ENCODE results near the gene WDR90. TPM values are rescaled to one million over a fixed set of nuclear protein-coding genes. Genes with fewer than 3 reads are reported as not detected.
A peak's percentile ranks its signal among the peaks of the same experiment; 100 is the strongest.

The WDR90 gene
- total RNA-seq, 1 donor from 2014 or later: 33.7 TPM

GRCh38 chr16:648071-648780 lies 939 bp upstream of the WDR90 start:
- Mint-ChIP-seq H3K36me3 (ENCODE audit: low read depth) (no peaks in the 10 kb centered on the region), H3K4me1 (peaks cover 25% of the 10 kb centered on the region), H3K4me3 (peak overlapping the region; percentile 84), H3K27ac (peak overlapping the region; percentile 85), H3K9me3 (no peaks in the 10 kb centered on the region), H3K27me3 (no peaks in the 10 kb centered on the region)
- CTCF ChIA-PET: interaction anchor here (0.6 to 1.2 kb wide), 2 partner anchors 8 to 55 kb away, joined by 3 to 4 read pairs; no protein-coding TSS in a partner anchor
- ATAC-seq (ENCODE audit: low read depth) (peak; percentile 13), DNase-seq (no peak)
- intact Hi-C loops (cut with micrococcal nuclease): loop anchor here (2.0 kb wide), 1 partner anchor 21 kb away; the partner anchor contains the start of gene RHOT2
- no peak for TF ChIP-seq CTCF (IDR thresholded peaks at IDR 0.05)
- POLR2A ChIA-PET: interaction anchor here (0.5 to 4.0 kb wide), 3 partner anchors 12 to 261 kb away, joined by 5 to 13 read pairs (median 10); partner anchors contain the start of genes METTL26 and STUB1

DNA sequence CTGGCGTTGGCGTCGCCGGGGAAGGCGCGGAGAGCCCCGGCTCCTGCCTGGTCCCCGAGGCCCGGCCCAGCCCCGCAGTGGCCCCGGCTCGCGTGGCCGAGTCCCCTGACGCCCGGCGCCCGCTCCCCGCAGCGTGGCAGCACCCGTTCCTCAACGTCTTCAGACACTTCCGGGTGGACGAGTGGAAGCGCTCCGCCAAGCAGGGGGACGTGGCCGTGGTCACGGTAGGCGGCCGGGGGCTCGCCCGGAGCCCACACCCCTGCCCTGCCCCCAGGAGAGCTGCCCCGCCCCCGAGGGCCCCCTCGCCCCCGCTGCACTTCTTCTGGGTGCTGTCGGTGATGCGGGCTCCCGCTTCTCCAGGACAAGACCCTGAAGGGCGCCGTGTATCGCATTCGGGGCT lies 466 bp downstream of the WDR90 start:
- DNase-seq: no peak
- peaks cover 20% of the 10 kb centered on the region for H3K4me1 Mint-ChIP-seq
- peak; percentile 6 for ATAC-seq (ENCODE audit: low read depth)
- ChIA-PET CTCF (no interaction called here), POLR2A (interaction anchor here (0.6 to 4.0 kb wide), 7 partner anchors 10 to 1610 kb away, joined by 3 to 13 read pairs (median 4); partner anchors contain the start of gene STUB1)
- H3K27ac Mint-ChIP-seq: no peak overlapping the region
- H3K4me3 Mint-ChIP-seq: peak overlapping the region; percentile 66
- no peaks in the 10 kb centered on the region for H3K27me3 Mint-ChIP-seq
- no peak for TF ChIP-seq CTCF (IDR thresholded peaks at IDR 0.05)
- H3K36me3 Mint-ChIP-seq (ENCODE audit: low read depth): no peaks in the 10 kb centered on the region
- H3K9me3 Mint-ChIP-seq: no peaks in the 10 kb centered on the region
- intact Hi-C loops (cut with micrococcal nuclease): loop anchor here (1.0 to 2.0 kb wide), 4 partner anchors 11 to 35 kb away; partner anchors contain the start of genes JMJD8, METTL26 and RHOT2

- CTCF ChIA-PET: no interaction called here
- no peaks in the 10 kb centered on the region for H3K27me3 Mint-ChIP-seq
- no peak overlapping the region for H3K27ac Mint-ChIP-seq
- H3K4me3 Mint-ChIP-seq: no peak overlapping the region
- TF ChIP-seq CTCF (IDR thresholded peaks at IDR 0.05): no peak
- ATAC-seq (ENCODE audit: low read depth): no peak
- intact Hi-C loops (cut with micrococcal nuclease): no loop called here
- no peaks in the 10 kb centered on the region for H3K9me3 Mint-ChIP-seq
- POLR2A ChIA-PET: no interaction called here
- DNase-seq: no peak
- peaks cover 16% of the 10 kb centered on the region for H3K4me1 Mint-ChIP-seq
- H3K36me3 Mint-ChIP-seq (ENCODE audit: low read depth): no peaks in the 10 kb centered on the region
Measured at GRCh38 chr16:651844-652243, 2.7 kb downstream of the WDR90 start.

DNA sequence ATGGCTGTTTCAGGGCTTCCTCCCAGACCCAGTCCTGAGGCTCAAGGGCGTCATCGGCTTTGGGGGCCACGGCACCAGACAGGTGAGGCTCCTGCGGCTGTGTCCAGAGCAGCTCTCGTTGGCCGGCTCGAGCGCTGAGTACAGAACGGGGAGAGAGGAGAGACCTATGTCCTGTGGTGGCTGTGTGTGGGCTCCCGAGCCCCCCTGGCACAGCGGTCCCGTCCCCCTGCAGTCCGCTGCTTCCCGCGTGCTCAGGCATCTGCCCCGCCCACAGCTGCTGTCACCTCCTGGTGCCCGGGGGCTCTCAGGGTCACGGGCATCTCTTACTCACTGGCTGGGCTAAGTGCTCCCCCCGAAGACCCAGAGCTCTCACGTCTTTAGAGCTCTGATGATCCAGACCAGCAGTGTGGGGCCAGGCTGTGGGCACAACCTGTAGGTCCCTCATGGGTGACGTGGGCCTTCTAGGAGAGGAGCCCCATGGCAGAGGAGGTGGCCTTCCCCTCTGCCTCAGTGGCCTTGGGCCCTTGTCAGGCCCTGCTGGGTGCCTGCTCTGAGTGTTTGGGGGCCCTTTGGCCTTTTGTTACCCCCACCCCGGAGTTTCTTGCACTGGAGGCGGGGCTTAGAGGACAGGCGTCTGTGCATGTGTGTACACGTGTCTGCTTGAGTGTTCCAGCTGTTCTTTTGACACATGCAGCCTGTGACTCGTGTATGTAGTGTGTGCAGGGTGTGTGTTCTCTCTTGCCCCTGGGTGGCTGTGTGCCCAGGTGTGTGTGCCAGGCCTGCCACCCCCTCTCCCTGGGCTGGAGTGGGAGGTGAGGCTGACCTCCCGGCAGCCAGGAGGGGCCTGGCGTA lies 3.5 kb downstream of the WDR90 start:
- ChIA-PET CTCF (no interaction called here), POLR2A (no interaction called here)
- peaks cover 11% of the 10 kb centered on the region for H3K4me1 Mint-ChIP-seq
- TF ChIP-seq CTCF (IDR thresholded peaks at IDR 0.05): no peak
- DNase-seq: no peak
- intact Hi-C loops (cut with micrococcal nuclease): no loop called here
- no peaks in the 10 kb centered on the region for H3K36me3 Mint-ChIP-seq (ENCODE audit: low read depth)
- no peak overlapping the region for H3K4me3 Mint-ChIP-seq
- no peaks in the 10 kb centered on the region for H3K9me3 Mint-ChIP-seq
- no peak overlapping the region for H3K27ac Mint-ChIP-seq
- H3K27me3 Mint-ChIP-seq: no peaks in the 10 kb centered on the region
- ATAC-seq (ENCODE audit: low read depth): no peak

DNA sequence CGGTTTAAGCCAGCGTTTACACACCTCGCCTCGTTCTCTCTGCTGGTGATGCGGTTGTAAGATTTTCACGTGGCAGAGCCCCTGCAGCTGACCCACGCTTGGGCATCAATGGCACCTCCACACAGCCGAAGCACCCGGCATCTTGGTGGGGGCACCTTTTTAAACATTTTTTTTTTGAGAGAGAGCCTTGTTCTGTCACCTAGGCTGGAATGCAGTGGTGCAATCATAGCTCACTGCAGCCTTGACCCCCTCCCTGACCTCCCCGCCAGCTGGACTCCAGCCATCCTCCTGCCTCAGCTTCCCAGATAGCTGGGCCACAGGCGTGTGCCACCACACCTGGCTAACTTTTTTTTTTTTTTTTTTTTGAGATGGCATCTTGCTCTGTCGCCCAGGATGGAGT lies 4.9 kb downstream of the WDR90 start:
- no peaks in the 10 kb centered on the region for H3K27me3 Mint-ChIP-seq
- DNase-seq (no peak), ATAC-seq (ENCODE audit: low read depth) (no peak)
- H3K4me1 Mint-ChIP-seq: peaks cover 2% of the 10 kb centered on the region
- POLR2A ChIA-PET: no interaction called here
- no peak for TF ChIP-seq CTCF (IDR thresholded peaks at IDR 0.05)
- H3K36me3 Mint-ChIP-seq (ENCODE audit: low read depth): no peaks in the 10 kb centered on the region
- H3K9me3 Mint-ChIP-seq: no peaks in the 10 kb centered on the region
- no peak overlapping the region for H3K4me3 Mint-ChIP-seq
- H3K27ac Mint-ChIP-seq: no peak overlapping the region
- intact Hi-C loops (cut with micrococcal nuclease): no loop called here
- CTCF ChIA-PET: no interaction called here
